Left renal pelvis (tissue), 4 donors: ENCODE measurements around the gene CA5A. TPM values are rescaled to one million over a fixed set of nuclear protein-coding genes. Genes with fewer than 3 reads are reported as not detected.
"Not testable (repeated sequence)": the region's sequence is repeated elsewhere in the genome, so short reads cannot be mapped to it uniquely, and the experiment has no call there.

Source experiments
- DNase-seq, 4 donors: peaks; one replicate each; pipeline ENCODE4 v3.0.0-alpha.2; 2013; ENCODE audit warnings: low read depth in 4 of 4, low spot score in 3 of 4
- polyA plus RNA-seq, 4 donors: library from polyadenylated mRNA; unstranded; fragments of 120-200 nt; gene quantifications; one replicate each; pipeline ENCODE4 v1.2.1, GENCODE V29; 2013; ENCODE audit not compliant: insufficient read length in 4 of 4

CA5A gene
- polyA plus RNA-seq, 4 donors, result 0.07 to 0.27 (median 0.19) TPM

DNA sequence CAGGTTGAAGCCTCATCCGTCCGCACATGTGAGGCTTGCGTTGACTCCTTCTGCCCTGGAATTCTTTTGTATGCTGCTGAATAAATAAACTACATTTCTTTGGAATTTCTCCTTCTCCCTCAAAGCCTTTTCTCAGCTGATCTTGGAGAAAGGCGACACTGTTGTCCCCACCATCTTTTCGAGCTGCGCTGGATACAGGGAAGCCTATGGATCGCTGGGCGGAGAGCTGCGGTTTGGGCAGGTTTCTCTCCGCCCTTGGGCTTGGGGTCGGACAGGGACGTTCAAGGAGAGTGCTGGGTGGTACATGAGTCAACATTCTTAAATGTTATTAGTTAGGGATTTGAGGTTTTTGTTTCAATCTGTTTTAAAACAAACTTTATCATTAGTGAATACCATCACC lies 35.8 kb downstream of the CA5A start:
- not testable (repeated sequence) for DNase-seq

DNA sequence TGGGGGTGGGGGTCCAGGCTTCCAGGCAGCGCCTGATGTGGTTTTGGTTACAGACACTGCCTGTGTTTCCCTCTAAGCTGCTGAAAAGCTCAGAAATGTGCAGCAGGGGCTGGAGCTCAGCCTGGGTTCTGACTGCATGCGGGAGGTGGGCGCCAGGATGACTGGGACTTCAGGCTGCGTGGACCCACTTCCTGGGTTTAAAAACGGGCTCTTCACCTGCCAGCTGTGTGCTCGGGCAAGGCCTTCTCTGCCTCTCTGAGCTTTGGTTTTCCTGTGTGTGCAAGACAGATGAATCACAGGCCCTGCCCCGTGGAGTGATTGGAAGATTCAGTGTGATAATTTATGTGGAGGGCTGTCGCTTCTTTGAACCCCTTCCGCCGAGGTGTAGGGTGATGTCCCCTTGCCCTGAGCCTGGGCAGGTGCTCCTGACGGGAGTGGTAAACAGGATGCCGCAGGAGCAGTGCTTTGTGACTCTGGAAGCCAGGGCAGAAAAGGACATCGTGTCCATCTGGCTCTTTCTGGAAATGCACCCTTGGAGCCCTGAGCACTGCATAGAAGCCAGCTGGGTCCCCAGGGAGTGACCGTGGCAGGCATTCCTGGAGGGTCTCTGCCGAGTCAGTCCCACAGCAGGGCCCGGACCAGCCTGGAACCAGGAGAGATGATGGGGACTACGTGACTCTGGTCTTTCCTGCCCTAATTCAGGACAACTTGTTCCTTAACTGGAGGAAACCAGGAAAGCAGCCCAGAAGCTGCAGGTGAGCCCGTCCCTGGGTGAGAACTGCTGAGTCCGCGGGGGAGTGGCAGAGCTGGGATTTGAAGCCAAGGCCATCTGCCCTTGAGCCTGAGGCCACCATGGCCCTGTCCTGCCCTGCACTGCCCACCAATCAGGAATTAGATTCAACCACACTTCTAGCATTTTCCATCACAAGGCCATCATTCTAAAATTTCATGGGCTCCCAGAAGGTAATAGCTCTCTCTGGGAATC lies 38.5 kb downstream of the CA5A start:
- DNase-seq, result no peak

DNA sequence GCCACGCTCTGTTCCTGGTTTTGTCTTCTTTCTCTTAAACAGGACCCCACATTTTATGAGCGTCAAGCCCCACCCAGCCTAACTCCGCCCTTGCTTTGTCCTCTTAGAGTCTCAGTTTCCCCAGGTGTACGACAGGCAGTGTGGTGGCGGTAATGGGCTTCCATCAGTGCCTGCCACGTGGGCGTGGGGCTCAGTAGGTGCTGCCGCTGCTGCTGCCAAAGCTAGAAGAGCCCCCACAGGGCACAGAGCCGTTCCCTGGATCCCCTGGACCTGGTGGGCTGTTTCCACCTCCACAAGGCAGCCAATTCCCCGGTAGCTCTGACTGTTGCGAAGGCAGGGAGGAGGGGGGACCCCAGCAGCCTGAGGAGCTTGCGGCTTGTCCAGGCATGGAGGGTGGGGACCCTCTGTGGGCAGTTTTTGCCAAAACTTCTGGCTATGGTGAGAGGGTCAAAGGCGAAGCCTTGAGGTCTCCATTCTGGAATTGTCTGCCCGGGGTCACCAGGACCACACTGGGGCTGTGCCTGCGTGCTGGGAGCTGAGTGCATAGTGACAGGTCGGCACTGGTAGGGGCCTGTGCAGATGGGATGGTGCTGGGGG lies 39.3 kb downstream of the CA5A start:
- not testable (repeated sequence) for DNase-seq

DNA sequence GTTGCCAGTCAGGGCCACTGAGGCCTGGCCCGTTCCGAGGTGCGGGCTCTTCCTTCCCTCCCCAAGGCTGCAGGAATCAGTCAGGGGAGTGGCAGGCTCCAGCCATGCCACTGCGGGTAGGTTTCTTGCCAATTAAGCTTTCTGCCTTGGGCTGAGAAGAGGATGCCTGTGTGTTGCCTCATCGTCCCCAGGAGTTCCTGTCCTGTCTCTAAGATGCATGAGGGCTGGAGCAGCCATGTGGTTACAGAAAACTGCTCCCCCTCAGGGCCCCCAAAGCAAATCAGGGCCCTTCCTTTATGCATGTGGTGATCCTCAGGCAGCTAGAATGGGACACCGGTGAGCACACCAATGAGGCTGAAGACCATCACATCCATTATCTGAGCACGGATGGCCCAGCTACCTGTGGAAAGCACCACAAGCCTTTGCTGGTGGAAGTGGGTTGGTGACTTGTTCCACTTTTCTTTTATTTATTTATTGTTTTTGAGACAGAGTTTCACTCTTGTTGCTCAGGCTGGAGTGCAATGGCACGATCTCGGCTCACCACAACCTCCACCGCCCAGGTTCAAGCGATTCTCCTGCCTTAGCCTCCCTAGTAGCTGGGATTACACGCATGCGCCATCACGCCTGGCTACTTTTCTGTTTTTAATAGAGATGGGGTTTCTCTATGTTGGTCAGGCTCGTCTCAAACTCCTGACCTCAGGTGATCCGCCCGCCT lies 40.0 kb downstream of the CA5A start:
- DNase-seq, result not testable (repeated sequence)

DNA sequence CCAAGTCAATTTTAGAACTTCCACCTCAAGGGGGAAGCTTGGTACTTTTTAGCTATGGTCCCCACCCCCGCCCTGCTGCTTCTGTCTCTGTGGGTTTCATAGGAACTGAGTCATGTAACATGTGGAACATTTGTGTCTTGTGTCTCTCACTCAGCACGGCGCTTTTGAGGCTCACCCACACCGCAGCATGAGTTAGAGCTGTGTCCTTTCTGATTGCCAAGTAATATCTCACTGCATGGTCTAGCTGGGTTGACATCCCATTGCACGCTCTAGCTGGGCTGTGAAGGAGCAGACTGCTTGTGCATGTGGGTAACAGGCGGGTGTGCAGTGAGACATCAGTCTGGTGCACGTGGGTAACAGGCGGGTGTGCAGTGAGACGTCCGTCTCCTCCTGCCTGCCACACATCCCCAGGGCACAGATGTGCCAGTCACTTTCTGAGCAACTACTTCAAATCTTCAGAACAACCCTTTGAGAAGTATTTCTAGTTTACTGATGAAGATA lies 40.6 kb downstream of the CA5A start:
- no peak for DNase-seq

DNA sequence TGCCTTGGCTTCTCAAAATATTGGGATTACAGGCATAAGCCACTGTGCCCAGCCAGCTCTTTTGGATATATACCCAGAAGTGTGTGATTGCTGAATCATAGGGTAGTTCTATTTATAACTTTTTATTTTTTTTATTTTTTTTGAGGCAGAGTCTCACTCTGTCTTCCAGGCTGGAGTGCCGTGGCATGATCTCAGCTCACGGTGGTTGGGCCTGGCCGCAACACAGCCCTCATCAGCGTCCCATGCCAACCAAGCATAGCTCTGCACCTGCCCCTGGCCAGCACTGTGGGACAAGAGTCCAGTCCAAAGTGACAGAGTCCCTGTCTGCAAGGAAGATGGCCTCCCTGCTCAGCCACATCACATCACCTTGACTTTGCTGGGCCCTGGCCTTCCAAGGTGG lies 42.3 kb downstream of the CA5A start:
- DNase-seq, result not testable (repeated sequence)

DNA sequence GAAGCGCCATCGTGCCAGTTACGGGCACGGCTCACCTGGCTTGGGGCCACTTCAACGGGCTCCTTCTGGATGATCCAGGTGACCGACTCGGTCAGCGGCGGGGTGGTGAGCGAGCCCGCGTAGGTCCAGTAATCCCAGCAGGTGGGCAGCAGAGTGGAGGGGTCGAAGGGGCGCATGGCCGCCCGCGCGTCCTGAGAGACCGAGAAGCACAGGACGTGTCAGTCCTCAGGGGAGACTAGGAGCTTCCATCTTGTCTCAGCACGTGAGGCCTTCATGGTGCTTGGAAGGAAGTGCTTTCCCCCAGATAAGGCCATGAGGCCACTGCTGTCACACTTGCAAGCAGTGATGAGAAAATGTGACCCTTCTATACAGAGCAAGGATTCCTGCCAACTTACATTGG lies 44.6 kb downstream of the CA5A start:
- DNase-seq, result no peak

DNA sequence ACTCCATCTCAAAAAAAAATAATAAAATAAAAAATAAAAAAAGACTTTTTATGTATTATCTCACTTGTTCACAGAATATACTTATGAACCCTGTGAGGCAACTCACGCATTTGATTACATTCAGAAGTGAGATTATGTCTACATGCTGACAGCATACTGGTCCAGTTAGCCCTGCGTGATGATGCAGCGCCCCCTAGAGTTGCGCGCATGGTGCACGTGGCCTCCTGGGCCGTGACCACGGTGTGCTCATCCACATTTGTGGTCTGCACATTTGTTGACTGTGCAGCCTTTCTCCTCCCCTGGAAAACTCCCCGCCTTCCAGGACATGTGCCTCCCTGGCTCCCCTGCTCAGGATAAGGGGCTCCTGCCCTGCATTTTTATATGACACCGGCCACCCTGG lies 46.6 kb downstream of the CA5A start:
- DNase-seq, result not testable (repeated sequence)

DNA sequence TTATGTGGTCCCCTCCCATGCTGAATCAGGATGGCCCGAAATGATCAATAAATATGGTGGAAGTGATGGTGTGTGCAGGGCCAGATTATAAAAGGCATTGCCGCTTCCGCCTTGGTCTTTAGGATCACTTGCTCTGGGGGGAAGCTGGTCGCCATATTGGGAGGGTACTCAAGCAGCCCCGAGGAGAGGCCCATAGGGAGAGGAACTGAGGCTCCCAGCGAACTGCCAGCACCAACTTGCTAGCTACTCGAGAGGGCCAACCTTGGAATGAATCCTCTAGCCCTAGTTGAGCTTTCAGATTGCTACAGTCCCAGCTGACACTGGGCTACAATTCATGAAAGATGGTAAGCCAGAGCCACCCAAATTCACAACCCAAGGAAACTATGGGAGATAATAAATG lies 48.0 kb downstream of the CA5A start:
- not testable (repeated sequence) for DNase-seq

DNA sequence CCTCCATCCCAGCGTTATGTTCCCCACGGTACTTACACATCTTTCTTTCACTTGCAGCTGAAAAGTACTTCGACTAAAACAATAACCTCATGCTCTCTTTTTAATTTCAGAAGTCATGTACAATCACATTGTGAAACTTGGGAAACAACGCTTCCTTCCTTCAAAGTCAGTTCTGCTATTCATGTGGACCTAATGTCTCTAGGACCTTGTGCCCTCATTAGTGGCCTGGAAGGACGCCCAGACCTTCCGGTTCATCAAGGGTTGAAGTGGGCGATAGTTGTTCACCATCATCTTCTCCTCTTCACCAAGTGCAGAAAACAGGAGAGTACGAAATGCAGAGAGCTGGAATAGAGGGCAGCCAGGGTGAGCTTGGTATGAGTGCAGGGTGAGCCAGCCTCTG lies 48.4 kb downstream of the CA5A start:
- not testable (repeated sequence) for DNase-seq

DNA sequence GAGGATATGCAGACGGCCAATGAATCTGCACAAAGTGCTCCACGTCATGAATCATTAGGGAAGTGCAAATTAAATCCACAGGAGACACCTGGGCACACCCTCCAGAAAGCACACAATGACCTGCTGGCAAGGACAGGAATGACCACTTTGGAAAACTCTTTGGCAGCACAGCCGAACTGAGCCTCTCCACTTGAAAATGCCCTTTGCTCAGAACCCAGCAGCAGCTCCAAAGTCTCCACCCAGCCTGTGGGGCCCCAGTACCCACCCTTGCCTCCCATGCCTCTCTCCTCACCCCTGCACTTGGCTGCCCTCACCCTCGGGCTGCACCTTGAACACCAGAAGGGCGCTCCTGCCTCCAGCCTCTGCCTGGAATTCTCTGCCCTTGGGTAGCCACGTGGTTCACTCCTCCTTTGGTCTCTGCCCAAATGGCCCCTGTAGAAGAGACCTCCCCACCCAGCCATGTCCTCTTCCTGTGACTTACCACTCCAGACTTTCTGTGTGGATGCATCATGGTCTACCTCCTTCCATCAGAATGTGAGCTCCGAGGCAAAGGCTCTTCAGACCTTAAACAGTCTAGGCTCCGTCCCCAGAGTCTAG lies 50.9 kb downstream of the CA5A start:
- not testable (repeated sequence) for DNase-seq

DNA sequence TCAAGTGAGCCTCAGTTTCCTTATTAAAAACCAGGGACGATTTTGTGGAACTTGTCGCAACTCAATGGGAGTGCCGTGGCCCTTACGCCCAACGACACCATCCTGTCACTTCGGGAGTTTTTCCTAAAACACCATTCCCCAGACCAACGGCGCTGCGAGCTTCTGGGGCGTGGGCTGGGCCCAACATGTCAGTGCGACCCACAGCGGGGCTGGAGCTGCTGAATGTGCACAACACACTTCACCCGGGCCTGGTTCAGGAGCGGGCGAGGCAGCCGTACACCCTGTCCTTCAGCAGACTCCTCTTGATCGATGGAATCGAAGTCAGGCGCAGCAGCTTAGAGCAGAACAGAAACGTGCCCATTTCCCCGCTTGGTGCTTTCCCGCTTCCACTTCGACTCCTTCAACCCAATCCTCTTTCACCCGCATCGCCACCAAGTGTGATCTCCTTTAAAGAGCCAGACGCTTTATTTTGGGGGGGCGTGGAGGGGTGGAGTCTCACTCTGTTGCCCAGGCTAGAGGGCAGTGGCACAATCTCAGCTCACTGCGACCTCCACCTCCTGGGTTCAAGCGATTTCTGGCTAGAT lies 53.8 kb downstream of the CA5A start:
- no peak for DNase-seq

DNA sequence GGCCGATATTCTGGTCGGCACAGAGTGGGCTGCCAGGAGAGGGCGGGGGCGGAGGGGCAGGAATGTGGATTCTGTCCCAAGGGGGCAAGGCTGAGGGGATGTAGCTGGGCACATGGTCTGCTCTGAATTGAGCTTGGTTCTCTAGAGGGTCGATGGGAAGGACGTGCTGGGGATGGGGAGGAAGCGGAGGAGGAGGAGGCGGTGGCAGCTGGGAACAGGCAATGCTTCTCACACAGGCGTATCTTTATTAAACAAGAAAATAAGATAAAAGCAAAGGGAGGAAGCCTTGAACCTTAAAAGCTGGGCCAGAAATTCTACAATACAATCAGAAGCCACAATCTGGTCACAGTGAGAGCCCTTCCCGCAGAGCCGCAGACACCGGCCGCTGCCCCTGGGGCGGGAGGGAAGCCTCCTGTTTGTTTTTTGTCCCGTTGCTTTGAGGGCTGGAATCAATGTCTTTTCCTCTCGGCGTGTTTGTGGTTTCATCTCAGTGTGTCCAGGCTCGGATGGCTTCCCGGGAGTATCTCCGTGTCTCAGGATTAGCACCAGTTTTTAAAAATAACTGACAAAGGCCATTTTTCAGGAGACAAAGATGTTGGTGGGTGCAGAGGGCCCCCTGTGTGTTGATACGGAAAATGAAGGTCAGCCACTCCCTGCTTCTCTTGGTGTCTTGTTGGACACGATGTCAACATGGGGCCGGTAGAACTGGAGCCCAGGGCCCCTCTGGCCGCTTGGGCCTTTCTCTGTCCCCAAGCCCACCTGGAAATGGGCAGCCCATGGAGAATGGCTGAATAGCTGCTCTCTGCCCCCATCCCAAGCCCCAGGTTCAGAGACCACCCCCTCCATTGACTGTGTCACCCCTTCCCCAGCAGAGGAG lies 54.8 kb downstream of the CA5A start:
- no peak for DNase-seq

DNA sequence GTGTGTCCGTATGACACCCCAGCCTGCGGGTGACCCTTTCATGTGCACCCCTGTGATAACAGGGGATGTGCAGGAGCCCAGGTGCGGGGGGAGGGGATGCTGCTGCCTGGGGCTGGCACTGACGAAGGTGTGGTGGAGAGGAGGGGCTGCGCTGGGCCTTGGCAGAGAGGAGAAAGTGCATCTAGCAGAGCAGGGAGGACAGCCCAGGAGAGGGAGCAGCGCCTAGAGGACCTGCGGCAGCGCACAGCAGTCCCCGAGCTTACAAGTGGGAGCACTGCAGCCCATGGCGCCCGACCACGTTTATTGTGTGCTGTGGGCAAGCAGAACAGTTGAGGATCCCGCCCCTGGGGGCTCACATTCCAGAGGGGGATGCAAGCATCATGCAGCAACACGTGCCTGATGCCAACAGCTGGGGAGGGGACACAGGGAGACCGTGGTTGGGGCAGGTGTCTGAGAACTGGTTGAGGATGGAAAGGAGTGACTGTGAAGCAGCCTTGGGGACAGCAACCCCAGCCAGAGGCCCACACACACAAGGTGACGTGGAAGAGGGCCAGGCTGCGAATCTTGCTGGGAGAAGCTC lies 56.1 kb downstream of the CA5A start:
- no peak for DNase-seq

DNA sequence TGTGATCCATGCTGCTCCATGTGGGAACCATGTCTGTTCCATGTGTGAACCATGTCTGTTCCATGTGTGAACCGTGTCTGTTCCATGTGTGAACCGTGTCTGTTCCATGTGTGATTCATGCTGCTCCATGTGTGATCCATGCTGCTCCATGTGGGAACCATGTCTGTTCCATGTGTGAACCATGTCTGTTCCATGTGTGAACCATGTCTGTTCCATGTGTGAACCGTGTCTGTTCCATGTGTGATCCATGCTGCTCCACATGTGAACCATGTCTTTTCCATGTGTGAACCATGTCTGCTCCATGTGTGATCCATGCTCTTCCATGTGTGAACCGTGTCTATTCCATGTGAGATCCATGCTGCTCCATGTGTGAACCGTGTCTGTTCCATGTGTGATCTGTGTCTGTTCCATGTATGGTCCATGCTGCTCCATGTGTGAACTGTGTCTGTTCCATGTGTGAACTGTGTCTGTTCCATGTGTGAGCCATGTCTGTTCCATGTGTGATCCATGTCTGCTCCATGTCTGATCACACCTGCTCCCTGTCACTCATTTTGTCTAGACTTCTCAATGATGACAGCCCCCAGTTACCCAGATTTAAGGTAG lies 56.8 kb downstream of the CA5A start:
- not testable (repeated sequence) for DNase-seq

DNA sequence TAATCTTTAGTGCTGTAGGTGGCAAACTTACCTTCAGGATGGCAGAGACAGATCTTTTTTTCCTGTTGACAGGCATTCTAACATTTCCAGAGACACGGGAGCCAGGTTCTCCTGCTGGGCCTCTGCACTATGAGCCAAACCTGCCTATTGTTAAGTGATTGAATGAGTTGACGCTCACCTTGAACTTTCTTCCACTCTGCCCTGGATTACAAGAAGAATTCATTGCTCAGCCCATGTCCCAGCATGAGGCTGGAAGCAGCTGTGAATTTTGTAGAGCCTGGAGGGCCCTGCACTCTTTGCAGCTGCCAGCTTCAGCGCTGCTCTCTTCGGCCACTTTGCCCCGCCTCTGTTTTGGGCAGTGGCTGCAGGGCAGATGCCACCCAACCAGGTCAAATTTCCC lies 57.6 kb downstream of the CA5A start:
- DNase-seq, result no peak

DNA sequence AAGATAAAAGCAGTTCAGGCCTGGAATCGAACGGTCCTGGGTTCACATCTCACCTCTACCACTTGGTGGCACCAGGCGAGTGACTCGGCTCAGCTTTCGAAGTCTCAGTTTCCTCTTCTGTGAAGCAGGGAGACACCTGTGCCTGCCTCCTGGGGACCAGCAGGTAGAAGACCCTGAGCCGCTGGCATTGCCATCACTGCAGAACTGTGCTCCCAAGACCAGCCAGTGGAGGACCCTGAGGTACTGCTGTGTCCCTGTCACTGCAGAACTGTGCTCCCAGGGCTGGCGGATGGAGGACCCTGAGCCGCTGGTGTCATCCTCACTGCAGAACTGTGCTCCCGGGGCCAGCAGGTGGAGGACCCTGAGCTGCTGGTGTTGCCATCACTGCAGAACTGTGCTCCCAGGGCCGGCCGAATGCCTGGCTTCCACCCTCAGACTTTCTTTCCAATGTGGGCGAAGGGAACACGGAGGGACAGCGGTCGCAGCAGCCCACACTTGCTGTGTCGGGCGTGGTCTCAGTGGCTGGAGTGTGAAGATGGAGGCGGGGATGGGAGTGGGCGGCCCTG lies 58.3 kb downstream of the CA5A start:
- no peak for DNase-seq
